ENCODE measurements around the gene AIM2.
A peak's percentile ranks its signal among the peaks of the same experiment; 100 is the strongest.

Gene AIM2

DNA sequence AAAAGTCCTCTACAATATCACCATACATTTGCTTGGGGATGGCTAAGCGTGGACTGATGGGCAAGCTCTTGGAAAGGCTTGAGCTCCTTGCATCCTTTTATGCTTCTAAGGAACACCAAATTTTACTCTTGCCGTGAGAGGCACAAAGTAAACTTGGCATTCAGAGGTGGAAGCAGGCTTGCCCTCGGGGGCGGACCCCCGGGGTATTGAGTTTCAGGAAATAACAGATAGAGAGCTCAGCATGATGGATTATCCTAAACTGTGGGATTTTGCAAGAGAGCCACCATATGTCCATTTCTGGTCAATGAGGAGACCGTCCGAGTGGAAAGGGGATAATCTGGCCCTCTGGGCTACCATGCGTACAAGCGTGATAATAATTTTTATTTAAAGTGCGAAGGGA lies 52.8 kb downstream of the AIM2 start:
- no peak for DNase-seq (ENCODE audit: low read depth in 2 of 3, low spot score in 2 of 3)

- DNase-seq (ENCODE audit: low read depth in 2 of 3, low spot score in 2 of 3): peak in 1 of 3 experiments; percentile 40
Observed at GRCh38 chr1:159015440-159015909, 61.1 kb downstream of the AIM2 start.

- DNase-seq (ENCODE audit: low read depth in 2 of 3, low spot score in 2 of 3): no peak
Observed at GRCh38 chr1:159014851-159015250, 61.7 kb downstream of the AIM2 start.

GRCh38 chr1:159014003-159014571 lies 62.5 kb downstream of the AIM2 start:
- no peak for DNase-seq (ENCODE audit: low read depth in 2 of 3, low spot score in 2 of 3)

DNA sequence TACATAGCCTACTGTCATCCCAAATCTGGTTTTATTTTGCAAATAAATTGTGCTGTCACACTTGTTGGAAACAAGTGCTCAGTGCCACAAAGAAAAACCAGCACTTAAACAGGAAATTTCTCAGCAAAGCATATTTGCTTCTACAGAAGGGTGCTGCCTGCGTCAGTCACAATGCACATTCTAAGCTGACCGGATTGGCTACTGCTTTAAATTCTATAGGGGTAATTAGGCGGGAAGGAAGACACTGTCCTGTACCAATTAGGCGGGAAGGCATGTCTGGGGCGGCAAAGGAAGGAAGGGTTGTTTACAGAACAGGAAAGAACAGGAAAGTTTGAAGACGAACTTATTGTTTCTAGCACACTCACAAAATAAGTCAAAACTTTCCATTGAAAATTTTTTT lies 64.1 kb downstream of the AIM2 start:
- peak in 1 of 3 experiments; percentile 23 for DNase-seq (ENCODE audit: low read depth in 2 of 3, low spot score in 2 of 3)
